Measurements from ENCODE around the gene PPP1R15B.

- TF ChIP-seq CTCF (IDR thresholded peaks at IDR 0.05) (peak; percentile 70 to 84 (median 79)), POLR2A (IDR thresholded peaks at IDR 0.05) (no peak)
Measured at GRCh38 chr1:204446413-204447111, 34.9 kb upstream of the PPP1R15B start.

Measured in heart left ventricle (tissue), 13 donors.